GM21737 (cell line): ENCODE measurements around the gene STN1.

ENCODE experiments used
- ATAC-seq: cut with Tn5 transposase; IDR thresholded peaks from one replicate; pipeline ENCODE4 v1.9.1; 2021; ENCODE audit warnings: mild to moderate bottlenecking, moderate library complexity; ENCODE audit not compliant: unreplicated experiment

The STN1 gene

DNA sequence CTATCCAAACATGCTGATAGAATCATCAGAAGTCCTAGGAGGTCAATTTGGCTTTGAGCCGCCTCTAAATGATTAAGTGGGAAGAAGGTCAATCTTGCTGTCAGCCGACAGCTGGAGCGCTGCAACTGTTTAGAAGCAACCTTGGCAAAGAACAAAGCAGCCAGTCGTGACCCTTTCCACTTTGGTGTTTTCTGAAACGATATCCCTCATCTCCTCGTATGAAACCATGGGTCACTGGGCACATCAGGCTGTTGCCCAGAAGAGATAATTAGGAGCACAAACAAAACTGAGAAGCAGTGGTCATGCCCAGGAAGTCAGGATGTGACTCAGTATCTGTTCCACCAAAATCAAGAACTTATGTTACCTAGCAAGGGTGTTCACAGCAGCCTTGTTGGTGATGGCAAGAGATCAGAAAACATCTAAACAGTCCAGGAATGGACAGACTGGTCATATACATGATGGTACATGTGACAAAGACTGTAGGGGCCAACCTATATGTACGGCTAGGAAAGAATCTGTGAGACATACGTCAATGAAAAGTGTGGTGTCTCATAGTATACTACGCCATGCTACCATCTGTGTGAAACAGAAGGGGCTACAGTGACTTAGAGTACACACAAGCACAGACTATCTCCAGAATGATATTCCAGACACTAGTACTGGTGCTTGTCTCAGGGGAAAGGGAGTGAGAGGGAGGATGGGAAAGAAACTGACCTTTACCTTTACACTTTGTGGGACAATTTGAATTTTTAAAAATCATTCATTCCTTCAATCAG, 22.4 kb downstream of the STN1 start:
- no peak for ATAC-seq

DNA sequence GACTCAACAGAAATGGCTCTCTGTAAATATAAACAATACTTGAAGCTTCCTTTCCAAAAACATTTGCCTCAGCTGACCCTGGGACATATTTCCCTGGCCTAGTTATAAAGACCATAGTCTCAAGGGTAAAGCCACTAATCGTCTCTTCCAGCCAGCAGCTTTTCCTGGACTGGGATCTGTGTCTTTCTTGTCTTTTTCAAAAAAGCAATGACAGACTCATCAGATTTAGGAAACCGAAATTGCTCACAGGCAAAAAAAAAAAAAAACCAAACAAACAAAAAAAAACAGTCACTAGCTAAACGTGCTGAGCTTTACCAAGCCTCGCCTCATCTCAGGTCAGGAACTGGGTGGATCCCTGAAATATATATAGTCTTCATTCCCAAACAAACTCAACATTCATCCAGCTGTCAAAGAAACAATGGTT, 23.5 kb downstream of the STN1 start:
- no peak for ATAC-seq

GRCh38 chr10:103893817-103894216, 24.2 kb downstream of the STN1 start:
- ATAC-seq: no peak

- ATAC-seq: no peak
These were observed 25.8 kb downstream of the STN1 start for GRCh38 chr10:103892181-103892580.

DNA sequence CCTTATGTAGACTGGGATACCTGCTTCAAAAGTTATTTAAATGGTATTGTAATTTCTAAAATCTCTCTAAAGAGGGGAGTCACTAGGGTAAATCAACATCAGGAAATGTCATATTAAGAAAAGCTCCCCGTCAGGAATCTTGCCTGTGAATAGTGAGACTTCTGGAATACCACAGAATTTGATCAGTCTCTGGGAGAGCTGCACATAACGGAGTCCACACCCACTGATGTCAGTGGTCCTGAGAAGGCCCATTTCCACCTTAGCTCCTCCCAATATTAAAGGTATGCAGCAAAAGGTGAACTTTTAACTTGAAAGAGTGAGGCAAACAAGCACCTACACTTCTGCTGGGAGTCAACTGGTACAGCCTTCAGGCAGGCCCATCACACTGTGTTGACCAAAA, 27.3 kb downstream of the STN1 start:
- no peak for ATAC-seq

GRCh38 chr10:103890194-103890658, 27.8 kb downstream of the STN1 start:
- no peak for ATAC-seq

DNA sequence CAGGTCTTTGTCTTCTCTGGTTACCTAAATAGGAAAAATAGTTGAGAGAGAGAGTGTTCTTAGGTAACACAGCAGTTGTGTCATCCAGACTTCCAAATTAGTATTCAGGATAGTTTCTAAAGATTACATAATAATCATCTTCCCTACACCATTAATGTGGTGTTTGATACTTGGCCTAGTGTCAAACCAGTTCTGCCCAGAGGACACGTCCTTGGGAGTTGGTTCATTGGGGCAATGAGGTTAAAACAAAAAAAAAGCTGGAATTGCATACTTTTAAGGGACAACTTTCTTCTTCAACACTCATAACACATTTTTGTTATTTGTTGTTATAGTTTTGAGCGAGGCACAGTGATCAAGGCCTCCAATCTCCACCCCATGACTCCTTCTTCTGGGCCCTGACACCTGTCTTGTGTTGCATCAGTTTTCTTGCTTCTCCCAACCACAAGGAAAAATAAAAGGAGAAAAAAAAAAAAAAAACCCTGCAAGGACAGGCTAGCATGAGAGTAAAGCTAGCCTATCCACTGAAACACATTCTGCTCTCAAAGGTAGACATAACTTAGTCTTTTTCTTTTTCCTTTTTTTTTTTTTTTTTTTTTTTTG, 28.8 kb downstream of the STN1 start:
- no peak for ATAC-seq

- no peak for ATAC-seq
These were observed 29.7 kb downstream of the STN1 start for GRCh38 chr10:103888113-103888841.

DNA sequence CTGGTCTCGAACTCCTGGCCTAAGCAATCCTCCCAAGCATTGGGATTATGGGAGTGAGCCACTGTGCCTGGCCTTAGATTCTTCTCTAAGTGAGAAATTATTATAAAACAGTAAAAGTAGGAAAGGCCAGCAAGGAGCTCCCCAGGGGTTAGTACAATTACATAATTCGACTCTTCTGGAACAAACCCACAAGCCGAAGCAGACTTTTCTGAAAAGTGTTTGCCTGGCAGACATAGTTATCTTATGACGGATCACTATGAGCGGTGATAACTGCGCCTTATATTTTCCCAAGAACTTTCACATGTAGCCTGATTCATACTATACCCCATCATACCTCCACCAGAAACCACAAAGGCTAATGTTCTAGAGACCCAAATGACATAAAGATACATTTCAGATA, 32.4 kb downstream of the STN1 start:
- ATAC-seq: no peak

DNA sequence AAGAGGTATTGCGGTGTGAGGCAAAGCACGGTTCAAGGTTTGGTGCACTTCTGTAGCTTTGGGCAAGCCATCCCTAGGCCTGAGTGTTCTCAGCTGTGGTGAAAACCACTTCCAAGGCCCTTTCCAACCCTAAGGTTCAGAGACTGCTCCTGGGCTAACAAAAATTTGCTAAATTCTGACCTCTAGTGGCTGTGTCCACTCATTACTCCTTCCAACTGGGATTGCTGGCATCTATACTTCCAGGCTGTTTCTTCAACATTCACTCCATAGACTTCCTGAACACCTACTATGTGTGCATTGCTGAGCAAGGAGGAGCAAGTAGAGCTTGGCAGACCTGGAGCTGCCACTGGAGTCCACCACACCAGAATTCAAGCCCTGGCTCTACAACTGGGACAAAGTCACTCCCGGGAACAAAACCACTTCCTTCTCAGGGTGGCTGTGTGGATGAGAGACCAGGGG, 33.3 kb downstream of the STN1 start:
- ATAC-seq: no peak

- no peak for ATAC-seq
These were observed 35.5 kb downstream of the STN1 start for GRCh38 chr10:103882285-103883007.

- ATAC-seq: no peak
These were observed 36.3 kb downstream of the STN1 start for GRCh38 chr10:103881416-103882284.

- no peak for ATAC-seq
These were observed 38.2 kb downstream of the STN1 start for GRCh38 chr10:103879831-103880230.

GRCh38 chr10:103879409-103879808, 38.6 kb downstream of the STN1 start:
- ATAC-seq: no peak

GRCh38 chr10:103877861-103878260, 40.1 kb downstream of the STN1 start:
- ATAC-seq: no peak

GRCh38 chr10:103876155-103876554, 41.8 kb downstream of the STN1 start:
- no peak for ATAC-seq

DNA sequence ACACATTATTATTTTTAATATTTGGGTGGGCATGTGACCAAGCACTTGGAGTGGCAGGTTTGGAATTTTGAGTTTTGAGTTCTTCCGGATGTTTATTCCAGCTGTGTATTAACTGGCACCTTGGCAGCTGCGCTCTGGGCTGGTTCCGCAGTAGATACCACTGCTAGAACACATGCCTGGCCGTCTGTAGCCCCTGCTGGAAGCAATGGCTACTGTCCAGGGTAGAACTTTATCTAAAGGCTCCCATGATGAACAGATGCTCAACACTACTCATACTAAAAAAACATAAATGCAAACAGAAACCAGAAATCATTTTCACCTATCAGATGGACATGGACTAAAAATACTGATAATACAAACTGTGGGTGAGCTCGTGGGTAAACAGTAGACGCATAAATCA, 43.3 kb downstream of the STN1 start:
- no peak for ATAC-seq

DNA sequence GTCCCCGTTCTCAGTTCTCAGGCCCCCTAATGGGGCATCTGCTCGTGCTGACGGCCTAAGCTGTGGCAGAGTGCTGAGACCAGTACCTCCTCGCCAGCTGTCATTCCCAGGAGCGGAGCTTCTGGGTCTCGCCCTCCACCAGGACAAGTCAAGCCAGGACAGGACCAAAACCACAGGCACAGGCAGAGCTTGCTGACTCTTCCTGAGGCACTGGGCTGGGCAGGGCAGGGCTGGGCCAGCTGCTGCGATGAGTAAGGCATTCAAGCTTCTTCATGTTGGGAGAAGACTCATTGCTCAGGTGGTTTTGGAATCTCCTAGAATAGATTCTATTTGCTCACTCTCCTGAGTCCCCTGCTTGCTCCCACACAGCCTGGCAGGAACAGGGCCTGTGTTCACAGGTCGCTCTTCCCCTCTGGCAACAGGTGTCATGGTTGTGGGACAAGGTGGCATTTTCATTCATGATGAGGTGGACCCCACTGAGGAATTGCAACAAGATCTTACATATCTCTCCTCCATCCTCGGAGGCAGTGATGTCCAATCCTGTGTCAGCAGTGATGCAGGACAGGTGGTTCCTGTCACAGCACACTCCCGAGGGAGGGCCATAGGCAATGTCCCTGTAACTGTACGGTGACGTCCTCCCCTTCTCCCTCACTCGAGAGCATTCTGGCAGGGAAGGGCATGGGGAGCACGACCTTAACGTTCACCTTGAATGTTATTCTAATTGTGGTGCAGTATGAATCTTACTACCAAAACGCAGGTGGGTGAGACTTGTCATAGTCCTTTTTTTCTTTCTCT, 45.6 kb downstream of the STN1 start:
- no peak for ATAC-seq

DNA sequence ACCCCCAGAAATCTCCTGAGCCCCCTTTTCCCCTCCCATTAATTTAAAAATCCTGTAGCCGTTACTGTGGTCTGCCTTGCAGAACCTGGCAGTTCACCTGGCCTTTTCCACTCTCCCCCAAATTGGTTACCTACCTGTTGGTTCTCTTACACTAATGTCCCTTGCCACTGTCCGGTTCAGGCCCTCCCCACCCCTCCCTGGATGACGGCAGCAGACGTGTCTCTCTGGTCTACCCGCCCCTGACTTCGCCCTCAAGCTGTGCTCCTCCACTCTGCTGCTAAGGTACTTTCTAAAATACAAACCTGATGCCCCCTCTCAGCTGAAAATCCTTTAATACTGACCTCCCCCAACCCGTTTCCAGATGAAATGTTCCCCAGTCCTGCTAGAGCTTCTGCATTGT, 47.0 kb downstream of the STN1 start:
- no peak for ATAC-seq
